Measurements from ENCODE around the gene GSTA4.

DNA sequence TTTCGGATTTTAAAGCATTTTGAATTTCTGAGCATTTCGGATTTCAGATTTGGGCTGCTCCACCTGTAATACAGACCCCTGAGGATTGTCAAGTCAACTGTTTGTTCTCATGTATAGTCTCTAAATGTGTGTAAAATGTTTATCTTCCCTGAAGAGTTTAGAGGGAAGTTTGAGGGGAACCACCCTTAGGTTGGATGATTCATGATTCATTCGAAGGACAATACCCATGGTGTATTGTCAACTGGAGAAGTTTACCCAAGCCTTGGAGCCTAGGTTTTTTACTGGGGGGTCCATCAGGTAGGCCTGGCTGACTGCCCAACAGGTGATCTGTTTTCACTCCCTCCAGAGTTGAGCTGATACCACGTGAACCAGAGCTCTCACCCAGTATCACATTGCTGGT, 18.9 kb downstream of the GSTA4 start:
- TF ChIP-seq KDM1A (IDR thresholded peaks at IDR 0.05; ENCODE audit: borderline replicate concordance, low read length) (no peak), RAD21 (IDR thresholded peaks at IDR 0.05 in 1 of 2, conservative IDR thresholded peaks at IDR 0.05 in 1 of 2; ENCODE audit: low read depth in 2 of 2, low read length in 2 of 2) (no peak), POLR2AphosphoS5 (IDR thresholded peaks at IDR 0.05; ENCODE audit: low read depth, low read length) (no peak), POLR2A (IDR thresholded peaks at IDR 0.05; ENCODE audit: control extremely low read depth in 1 of 2, low read depth in 2 of 2, low read length in 2 of 2) (no peak), TAF1 (IDR thresholded peaks at IDR 0.05; ENCODE audit: low read depth, low read length) (no peak), EZH2 (IDR thresholded peaks at IDR 0.05; ENCODE audit: low read depth, low read length, severe bottlenecking) (no peak), CREB1 (IDR thresholded peaks at IDR 0.05) (no peak), RFX5 (IDR thresholded peaks at IDR 0.05; ENCODE audit: borderline replicate concordance, low read depth, low read length) (no peak), TAF7 (optimal IDR thresholded peaks at IDR 0.05; ENCODE audit: borderline replicate concordance, low read depth, low read length) (no peak), BCL11A (IDR thresholded peaks at IDR 0.05; ENCODE audit: low read depth in 2 of 2, low read length in 2 of 2) (no peak)
- TF ChIP-seq, protein P1, sequence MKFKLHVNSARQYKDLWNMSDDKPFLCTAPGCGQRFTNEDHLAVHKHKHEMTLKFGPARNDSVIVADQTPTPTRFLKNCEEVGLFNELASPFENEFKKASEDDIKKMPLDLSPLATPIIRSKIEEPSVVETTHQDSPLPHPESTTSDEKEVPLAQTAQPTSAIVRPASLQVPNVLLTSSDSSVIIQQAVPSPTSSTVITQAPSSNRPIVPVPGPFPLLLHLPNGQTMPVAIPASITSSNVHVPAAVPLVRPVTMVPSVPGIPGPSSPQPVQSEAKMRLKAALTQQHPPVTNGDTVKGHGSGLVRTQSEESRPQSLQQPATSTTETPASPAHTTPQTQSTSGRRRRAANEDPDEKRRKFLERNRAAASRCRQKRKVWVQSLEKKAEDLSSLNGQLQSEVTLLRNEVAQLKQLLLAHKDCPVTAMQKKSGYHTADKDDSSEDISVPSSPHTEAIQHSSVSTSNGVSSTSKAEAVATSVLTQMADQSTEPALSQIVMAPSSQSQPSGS (IDR thresholded peaks at IDR 0.05; ENCODE audit: low read length), result no peak
- TF ChIP-seq, protein P2, sequence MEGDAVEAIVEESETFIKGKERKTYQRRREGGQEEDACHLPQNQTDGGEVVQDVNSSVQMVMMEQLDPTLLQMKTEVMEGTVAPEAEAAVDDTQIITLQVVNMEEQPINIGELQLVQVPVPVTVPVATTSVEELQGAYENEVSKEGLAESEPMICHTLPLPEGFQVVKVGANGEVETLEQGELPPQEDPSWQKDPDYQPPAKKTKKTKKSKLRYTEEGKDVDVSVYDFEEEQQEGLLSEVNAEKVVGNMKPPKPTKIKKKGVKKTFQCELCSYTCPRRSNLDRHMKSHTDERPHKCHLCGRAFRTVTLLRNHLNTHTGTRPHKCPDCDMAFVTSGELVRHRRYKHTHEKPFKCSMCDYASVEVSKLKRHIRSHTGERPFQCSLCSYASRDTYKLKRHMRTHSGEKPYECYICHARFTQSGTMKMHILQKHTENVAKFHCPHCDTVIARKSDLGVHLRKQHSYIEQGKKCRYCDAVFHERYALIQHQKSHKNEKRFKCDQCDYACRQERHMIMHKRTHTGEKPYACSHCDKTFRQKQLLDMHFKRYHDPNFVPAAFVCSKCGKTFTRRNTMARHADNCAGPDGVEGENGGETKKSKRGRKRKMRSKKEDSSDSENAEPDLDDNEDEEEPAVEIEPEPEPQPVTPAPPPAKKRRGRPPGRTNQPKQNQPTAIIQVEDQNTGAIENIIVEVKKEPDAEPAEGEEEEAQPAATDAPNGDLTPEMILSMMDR (IDR thresholded peaks at IDR 0.05; ENCODE audit: control extremely low read depth in 1 of 3, insufficient read depth in 1 of 3, low read depth in 1 of 3, low read length in 3 of 3), result no peak

Measured in H1 (cell line).